ENCODE results near the gene NIPAL3.
A peak's percentile ranks its signal among the peaks of the same experiment; 100 is the strongest.
"Not testable (repeated sequence)": the region's sequence is repeated elsewhere in the genome, so short reads cannot be mapped to it uniquely, and the experiment has no call there.

NIPAL3 gene

DNA sequence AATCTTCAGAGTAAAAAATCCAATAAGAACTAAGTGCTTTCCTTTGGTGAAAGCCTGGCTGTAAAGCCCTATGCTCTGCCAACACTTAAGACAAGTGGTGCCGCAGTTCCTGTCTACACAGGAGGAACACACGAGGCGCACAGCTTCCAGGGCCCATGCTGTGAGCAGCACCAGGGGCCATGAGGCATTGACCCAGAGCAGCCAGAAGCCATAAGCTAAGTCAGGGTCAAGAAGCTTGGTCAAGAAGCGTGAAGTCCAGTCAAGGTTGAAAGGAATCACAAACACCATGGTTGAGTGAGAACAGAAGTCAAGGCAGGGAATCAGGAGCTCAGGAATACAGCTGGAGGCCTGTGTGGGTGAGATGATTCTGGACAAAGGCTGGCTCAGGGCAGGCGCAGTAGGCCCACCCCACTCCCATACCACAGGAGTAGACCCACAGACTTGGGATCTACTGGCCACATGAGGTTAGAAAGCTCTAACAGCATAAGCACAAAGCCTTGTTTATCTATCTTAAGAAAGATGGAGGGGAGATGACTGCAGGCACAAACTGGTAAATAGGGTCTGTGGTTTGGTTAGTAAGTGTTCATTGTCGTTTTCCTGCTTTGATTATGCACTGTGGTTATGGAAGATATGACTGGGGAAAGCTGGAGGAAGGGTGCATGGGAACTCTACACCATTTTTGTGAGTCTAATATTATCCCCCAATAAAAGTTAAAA is 44.1 kb downstream of the NIPAL3 start:
- no peak for DNase-seq (ENCODE audit: low read depth)

DNA sequence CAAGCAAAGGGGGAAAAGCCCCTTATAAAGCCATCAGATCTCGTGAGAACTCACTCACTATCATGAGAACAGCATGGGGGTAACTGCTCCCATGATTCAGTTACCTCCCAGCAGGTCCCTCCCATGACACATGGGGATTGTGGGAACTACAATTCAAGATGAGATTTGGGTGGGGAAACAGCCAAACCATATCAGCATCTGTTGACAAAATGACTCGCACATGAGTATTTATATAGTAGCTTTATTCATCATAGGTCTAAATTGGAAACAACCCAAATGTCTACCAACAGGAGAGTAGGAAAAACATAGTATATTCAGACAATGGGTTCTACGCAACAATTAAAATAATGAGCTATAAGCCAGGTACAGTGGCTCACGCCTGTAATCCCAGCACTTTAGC is 46.5 kb downstream of the NIPAL3 start:
- not testable (repeated sequence) for DNase-seq (ENCODE audit: low read depth)

DNA sequence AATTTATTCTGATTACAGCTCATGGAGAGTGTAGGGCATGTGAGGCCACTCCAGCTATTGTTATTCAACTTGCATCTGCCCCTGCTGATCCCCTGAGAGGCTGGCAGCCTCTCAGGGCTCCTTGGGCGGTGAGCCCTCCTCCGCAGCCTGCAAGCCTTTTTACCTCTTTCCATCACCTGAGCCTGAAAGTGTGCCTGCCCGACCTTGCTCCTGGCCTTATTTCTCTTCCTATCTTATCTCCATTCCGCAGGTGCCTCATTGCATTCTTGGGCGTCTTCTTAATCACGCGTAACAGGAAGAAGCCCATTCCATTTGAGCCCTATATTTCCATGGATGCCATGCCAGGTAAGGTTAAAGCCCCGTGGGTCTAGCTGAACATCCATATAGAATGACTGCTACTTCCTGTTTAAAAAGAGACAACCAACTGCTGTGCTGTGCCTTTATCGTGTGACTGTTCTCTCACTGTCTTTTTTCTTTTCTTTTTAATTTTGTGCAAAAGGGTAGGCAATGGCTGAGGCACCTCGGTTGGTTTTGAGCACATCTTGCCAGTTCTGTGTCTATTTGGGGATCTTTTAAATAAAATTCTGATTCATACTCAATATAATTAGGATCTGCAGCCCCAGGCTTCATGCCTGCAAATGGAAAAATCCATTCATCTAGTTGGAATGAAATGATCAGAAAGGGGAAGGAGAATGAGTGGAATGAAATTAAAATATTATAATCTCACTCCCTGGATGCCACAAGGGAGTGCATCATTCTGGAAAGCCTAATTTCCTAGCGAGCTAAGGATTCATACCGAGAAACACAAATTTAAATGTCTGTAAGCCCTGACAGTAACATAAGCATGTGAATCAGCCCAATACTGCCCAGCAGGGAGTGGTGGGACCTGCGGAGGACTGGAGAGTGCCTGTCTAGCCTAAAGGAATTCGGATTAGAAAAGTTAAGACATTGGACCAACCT is 48.5 kb downstream of the NIPAL3 start:
- DNase-seq (ENCODE audit: low read depth): peak; percentile 45

DNA sequence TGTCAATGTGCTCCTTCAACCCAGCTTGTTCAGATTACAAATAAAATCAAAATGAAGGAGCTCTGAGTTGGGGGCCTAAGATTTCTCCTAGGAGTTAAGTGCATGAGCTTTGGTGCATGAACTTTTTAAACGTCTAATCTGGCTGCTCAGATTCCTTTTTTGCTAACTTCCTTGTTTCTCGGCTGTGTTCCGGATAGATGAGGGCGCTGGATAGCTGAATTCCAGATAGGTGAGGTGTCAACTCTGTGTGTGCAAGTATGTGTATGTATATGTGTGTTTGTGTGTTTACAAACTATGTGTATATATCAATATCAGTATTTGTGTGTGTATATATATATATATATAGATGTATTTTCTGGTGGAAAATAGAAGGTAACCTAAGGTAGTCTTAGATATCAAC is 49.5 kb downstream of the NIPAL3 start:
- DNase-seq (ENCODE audit: low read depth): no peak

DNA sequence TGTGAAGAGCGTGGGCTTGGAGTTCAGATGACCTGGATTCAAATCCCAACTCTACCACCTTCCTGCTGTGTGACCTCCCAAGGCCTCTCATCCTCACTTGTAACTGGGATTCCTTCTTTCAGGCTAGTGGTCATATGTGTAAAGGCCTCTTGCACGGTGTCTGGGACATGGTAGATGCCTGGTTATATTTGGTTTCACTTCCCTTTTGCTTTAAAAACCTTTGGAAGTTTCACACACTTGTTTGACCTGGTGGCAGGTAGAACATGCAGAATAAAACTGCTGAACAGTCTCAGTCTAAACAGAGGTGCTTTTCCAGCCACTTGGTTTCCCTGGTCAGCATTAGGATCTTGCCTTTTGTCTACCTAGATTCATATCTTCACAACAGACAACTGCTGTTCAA is 50.0 kb downstream of the NIPAL3 start:
- DNase-seq (ENCODE audit: low read depth): no peak

DNA sequence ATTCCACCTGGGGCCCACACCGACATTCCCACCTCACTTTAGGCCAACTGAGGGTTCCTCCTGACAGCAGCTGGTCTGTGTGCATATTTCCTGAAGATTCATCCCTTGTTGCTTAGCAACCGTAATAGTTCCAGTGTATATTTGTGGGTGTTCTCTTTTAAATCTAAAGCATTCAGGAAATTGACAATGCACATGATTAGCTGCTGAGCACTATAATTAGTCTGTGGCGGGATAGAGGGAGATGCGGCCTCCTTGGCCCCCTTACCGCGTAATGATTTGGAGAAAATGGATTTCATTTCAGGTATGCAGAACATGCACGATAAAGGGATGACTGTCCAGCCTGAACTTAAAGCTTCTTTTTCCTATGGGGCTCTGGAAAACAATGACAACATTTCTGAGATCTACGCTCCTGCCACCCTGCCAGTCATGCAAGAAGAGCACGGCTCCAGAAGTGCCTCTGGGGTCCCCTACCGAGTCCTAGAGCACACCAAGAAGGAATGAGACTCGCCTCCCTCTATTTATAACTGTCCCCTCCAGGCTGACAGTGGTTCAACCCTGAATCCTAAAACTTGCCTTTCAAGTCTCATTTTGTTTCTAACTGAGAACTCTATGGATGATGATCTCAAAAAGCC is 53.2 kb downstream of the NIPAL3 start:
- no peak for DNase-seq (ENCODE audit: low read depth)

DNA sequence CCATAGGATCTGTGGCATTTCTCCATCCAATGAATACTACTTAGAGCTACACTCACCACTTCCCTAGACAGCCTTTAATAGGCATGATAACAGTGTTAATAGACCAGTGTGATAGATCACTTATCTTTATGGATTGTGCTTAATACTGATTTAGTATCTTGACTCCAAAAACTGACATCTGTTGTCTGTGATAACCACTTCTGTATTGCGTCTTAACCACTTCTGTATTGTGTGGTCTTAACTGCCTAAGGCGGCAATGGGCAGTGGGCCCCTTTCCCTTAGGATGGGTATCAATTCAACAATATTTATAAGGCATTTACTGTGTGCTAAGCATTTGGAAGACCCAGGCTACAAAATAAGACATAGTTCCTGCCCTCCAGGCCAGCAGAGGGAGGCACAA is 55.0 kb downstream of the NIPAL3 start:
- DNase-seq (ENCODE audit: low read depth): no peak

DNA sequence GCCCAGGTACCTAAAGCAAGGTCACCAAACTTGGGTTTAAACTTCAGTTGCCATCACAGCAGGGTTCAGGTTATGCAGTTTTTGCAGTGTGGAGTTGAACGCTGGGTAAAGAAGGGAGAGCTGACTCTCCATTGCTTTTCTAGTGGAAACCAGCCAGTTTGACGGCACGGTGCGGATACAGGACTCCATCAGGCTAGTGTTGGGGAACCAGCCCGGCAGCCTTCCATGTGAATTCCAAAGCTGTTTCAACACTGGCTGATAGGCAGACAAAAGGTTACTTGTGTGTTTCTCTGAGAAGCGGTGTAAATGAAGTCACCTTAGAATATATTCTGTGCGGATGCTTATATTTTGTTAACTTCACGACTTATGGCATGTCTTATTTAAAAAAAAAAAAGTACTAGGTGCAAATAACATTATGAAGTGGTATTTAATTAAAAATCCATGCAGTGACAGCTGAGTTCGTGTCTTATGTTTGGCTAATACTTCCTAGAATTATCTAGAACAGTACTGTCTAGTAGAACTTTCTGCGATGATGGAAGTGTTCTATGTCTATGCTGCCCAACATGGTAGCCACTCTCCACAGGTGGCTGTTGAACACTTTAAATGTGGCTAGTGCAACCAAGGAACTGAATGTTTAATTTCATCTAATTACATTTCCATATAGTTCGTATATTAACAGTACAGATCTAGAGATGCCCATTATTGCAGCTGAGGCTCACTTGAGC is 57.1 kb downstream of the NIPAL3 start:
- no peak for DNase-seq (ENCODE audit: low read depth)

DNA sequence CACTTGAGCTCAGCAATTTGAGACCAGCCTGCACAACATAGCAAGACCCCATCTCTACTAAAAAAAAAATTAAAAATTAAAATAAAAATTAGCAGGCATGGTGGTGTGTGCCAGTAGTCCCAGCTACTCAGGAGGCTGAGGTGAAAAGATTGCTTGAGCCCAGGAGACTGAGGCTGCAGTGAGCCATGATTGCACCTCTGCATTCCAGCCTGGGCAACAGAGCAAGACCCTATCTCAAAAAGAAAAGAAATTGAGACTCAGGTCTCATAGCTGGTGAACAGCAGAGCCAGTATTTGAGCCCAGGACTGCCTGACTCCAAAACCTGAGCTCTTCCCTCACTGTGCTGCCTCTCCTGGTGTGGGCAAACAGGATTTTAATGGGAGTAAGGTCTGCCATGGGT is 58.6 kb downstream of the NIPAL3 start:
- DNase-seq (ENCODE audit: low read depth): no peak

DNA sequence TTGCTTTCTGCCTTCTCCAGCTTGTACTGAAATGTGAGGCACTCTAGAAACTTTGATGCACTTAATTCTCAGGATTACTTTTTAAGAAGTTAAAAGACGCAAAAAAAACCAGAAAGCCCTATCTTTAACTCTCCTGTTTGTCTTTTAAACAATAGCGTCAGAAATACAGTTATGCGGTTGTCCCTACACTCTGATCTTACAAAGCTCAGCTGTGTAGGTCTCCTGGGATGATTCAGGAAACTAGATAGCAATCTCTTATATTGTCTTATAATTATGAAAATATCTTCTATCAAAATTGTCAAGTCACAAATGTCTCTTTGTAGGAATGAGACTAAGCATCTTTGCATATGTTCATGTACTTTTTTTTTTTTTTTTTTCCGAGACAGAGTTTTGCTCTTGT is 60.1 kb downstream of the NIPAL3 start:
- DNase-seq (ENCODE audit: low read depth): no peak

DNA sequence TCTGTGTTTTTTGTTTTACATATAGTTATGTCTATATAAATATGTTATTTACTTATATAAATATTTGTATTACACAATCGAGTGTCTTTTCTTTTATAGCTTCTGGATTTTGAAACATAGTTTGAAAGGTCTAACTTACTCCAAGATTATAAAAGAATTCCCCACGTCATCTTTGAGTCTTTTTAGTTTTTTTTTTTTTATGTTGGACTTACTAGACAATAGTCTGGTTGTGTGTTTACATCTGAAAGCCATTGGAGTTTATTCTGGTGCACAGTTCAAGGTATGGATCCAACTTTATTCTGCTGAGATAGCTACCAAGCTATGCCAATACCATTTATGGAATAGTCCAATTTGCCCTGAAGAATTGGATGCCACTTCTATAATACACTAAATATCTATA is 61.0 kb downstream of the NIPAL3 start:
- no peak for DNase-seq (ENCODE audit: low read depth)

DNA sequence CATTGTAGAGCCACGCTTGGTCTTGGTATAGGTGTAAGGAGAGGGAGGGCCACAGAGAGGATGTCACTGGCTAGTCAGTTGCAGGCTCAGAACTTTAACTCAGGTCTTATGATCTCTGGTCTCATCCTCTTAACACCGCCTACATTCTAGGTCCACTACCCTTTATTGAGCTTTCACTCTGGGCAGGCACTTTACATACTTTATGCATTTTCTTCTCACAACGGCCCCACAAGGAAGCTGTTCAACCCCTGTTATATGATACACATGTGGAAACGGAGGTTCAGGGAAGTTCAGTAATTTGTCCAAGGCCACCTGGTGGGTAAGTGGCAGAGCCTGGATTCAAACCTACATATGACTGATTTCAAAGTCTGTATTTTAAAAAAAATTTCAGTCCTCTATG is 61.7 kb downstream of the NIPAL3 start:
- DNase-seq (ENCODE audit: low read depth): no peak

DNA sequence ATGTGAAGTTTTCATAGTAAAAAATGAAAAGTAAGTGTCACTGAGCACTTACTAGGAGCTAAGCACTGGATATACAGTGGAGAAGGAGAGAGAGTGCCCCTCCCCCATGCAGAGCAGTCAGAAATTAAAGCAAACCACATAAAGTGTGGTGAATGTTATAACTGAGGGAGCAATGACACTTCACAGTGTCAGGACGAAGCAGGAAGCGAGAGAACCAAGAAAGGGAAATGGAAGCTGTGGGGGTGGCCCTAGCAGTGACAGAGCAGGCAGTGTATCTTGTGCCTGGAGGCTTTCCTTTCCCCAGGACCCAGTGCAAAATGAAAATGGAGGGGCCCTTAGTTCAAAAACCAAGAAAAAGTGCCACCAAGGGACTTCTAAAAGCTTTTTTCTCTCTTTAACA is 65.5 kb downstream of the NIPAL3 start:
- no peak for DNase-seq (ENCODE audit: low read depth)

DNA sequence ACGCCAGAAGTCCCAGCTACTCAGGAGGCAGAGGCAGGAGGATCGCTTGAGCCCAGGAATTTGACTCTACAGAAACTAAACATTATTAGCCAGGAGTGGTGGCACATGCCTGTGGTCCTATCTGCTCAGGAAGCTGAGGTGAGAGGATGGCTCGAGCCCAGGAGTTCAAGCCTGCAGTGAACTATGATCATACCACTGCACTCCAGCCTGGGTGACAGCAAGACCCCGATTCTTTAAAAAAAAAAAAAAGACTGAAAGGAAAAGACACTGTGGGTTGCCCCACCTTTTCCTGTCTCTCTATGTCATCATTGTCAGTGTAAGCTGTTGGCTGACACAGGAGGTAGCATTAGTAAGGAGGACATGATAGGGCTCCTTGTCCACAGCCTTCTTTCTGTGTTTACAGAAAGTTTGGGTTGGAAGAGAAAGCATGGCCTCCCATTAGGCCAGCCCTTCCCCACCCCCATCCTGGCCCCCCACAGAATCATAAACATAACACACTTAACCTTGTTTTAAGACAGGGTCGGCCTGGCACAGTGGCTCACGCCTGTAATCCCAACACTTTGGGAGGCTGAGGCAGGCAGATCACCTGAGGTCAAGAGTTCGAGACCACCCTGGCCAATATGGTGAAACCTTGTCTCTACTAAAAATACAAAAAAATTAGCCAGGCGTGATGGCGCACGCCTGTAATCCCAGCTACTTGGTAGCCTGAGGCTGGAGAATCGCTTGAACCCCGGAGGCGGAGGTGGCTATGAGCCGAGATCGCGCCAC is 66.4 kb downstream of the NIPAL3 start:
- no peak for DNase-seq (ENCODE audit: low read depth)

DNA sequence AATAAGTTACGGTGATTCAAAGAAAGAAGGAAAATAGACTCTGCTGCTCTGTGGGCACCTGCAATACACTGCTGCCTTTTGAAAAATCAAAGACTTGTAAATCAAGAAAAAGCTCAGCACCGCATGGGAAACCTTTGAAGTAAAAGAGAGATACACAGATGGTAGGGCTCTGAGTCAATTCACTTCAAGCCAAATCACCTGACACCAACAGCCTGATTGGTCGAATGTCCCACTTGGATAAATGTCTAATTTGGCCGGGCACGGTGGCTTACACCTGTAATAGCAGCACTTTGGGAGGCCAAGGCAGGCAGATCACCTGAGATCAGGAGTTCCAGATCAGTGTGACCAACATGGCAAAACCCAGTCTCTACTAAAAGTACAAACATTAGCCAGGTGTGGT is 67.8 kb downstream of the NIPAL3 start:
- no peak for DNase-seq (ENCODE audit: low read depth)

DNA sequence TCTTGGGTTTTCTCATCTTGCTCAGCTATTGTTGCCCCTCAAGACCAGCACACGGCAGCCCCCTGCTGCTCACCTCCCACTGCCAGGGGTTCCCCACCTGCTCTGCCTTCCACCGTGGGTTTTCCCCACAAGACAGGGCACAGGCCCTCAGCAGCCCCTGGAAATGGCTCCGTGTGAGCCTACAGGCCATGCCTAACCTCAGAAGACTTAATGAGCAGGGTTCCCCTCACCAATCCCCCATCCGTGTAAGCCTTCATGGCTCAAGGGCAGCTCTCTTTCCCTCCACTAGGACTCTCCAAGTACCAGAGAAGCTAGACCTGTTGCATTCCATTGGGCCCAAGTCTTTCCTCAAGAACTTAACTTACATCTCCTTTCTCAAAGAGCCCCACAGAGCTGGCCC is 68.6 kb downstream of the NIPAL3 start:
- no peak for DNase-seq (ENCODE audit: low read depth)

DNA sequence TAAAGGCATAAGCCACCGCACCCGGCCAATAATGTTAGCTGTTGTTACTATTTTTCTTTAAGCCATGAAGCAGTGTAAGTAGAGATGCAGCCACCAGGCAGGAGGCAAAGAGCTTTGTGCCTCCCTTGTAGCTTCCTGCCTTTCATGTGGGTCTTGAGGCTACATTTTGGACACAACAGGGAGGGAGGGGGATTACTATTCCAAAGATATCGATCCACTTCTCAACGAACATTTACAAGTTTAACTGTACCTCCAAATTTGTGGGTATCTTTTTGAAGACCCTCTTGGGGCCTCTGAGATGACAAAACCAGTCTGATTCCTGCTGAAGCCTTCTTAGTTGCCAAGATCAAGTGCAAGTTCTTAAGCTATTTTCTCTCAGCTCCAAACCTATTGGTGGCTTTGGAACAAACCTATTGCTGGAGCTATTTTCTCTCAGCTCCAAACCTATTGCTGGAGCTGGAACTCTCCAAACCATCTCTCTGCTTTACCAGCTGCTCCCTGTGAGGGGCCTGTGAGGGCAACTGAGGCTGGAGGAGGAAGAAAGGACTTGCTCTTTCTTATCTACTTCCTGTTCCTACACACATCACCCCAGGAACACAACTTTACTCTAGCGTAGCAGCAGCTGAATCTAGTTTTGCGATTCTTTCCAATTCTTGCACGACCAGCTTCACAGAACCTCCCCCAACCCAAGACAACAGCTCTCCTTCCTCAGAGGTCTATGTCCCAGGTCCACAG is 70.9 kb downstream of the NIPAL3 start:
- DNase-seq (ENCODE audit: low read depth): no peak

DNA sequence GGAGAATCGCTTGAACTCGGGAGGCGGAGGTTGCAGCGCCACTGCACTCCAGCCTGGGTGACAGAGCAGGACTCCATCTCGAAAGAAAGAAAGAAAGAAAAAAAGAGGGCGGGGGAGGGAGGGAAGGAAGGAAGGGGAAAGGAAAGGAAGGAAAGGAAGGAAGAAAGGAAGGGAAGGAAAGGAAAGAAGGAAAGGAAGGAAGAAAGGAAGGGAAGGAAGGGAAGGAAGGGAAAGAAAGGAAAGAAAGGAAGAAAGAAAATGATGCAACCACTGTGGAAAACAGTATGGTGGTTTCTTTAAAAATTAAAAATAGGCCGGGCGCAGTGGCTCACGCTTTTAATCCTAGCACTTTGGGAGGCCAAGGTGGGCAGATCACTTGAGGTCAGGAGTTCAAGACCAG is 71.9 kb downstream of the NIPAL3 start:
- no peak for DNase-seq (ENCODE audit: low read depth)

DNA sequence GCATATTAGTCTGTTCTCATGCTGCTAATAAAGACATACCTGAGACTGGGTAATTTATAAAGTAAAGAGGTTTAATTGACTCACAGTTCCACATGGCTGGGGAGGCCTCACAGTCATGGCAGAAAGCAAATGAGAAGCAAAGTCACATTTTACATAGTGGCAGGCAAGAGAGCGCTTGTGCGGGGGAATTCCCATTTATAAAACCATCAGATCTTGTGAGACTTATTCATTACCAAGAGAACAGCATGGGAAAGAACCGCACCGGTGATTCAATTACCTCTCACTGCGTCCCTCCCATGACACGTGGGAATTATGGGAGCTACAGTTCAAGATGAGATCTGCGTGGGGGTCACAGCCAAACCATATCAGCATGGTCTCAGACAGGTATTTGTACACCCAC is 72.6 kb downstream of the NIPAL3 start:
- not testable (repeated sequence) for DNase-seq (ENCODE audit: low read depth)

DNA sequence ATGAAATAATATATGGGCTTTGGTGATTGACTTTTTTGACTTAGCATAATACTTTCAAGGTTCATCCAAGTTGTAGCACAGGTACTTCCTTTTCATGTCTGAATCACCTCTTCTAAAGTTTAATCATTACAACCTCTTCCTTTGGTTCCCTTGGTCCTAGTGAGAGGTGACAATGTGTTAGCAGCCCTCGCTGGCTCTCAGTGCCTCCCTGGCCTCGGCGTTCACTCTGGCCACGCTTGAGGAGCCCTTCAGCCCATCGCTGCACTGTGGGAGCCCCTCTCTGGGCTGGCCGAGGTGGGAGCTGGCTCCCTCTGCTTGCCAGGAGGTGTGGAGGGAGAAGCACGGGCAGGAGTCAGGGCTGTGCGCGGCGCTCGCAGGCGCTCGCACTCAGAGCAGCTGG is 74.1 kb downstream of the NIPAL3 start:
- DNase-seq (ENCODE audit: low read depth): no peak

Measured in stromal cell of bone marrow (primary cell).